Hypothalamus (tissue), 51 donors: ENCODE data around the gene YJEFN3.

ENCODE experiments used
- DNase-seq, 51 donors: peaks; one replicate each; lab custom pipeline; 2025; lab: John Stamatoyannopoulos, UW

YJEFN3 gene, protein sequence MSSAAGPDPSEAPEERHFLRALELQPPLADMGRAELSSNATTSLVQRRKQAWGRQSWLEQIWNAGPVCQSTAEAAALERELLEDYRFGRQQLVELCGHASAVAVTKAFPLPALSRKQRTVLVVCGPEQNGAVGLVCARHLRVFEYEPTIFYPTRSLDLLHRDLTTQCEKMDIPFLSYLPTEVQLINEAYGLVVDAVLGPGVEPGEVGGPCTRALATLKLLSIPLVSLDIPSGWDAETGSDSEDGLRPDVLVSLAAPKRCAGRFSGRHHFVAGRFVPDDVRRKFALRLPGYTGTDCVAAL

DNA sequence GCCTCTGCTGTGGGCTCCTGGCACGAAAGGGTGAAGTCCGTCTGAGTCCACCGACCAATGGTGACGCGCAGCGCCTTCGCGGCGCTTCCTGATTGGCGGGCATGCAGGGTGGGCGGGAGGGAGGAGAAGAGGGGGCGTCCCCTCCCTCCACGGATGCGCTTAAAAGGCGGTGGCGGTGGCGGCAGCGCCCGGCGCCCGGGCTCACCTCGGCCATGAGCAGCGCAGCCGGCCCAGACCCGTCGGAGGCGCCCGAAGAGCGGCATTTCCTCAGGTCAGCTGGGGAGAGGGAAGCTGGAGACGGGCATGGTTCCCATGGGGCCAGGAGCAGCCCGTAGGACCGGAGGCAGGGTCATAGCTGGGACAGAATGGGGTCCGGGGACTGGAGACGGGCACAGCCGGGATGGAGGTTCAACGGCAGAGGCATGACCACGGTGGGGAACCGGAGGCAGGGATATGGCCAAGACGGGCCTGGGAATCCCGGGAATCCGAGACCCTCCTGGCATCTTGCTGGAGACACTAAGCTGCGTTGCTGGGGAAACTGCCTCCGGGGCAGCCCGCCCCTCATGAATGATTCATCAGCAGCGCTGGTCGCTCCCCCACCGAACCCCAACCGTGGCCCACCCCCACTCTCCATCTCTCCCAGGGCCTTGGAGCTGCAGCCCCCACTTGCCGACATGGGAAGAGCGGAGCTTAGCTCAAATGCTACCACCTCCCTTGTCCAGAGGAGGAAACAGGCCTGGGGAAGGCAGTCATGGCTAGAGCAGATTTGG is at the start of gene YJEFN3:
Gene YJEFN3, plus strand, starts transcription at position 191 of the 770 bp plus-strand sequence. Its CDS starts 22 bp downstream, at position 213.
- peak in 41 of 51 donors; percentile 12 to 76 (median 55) for DNase-seq

DNA sequence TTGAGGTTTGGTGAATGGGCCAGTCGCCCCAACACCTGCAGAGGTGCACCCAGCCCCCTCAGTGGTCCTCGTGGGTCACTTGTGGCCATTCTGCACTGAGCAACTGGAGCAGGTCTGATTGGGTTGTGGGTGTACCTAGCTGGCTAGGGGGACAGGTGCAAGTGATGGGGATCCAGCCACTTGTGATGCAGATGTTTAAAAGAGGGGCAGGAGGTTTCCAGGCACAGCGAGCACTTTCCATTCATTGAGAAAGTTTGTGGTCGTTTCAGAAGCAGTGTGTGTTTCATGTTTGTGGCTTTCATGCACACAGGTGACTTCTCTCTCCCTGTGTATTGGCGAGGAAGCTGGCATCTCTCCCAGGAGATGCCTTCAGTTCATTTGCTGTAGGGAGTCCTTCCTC is 48.0 kb upstream of the YJEFN3 start:
- no peak for DNase-seq

GRCh38 chr19:19482809-19483596 is 45.7 kb upstream of the YJEFN3 start:
- no peak for DNase-seq

DNA sequence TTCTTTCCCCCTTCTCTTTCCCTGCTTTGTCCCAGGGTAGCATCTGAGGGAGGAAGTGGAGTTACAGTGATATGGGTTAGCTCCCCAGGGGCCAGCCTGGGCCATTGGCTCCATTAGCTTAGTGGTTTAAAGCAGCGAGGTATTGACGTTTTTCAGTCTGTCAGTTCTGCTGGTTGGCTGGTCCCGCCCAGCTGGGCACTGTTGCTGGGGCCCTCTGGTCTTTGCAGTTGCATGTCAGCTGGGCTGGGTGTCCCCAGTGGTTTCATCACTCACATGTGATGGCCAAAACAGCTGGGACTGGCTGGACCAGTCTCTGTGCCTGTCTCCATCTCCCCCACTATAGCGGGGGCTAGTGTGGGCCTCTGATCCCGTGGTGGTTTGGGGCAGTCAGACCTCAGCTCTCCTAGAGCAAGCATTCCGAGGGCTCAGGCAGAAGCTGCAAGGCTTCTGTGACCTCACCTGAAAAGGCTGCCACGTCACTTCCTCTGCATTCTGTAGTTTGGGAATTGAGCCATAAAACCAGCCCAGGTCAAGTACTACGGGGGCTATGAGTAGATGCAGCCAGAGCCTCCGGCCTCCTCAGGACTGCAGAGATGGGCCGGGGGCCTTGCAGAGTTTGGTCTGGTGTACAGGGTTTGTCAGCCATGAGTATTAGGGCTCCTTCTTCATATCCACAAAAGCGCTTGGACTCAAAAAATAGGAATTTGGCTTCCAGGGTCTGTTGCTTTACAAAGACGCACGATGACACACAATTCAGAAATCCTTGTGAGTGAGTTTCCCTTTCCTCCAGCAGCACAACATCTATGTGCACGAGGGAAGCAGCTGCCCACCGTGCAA is 43.3 kb upstream of the YJEFN3 start:
- DNase-seq, result peak in 1 of 51 donors; percentile 22

GRCh38 chr19:19485998-19486290 is 42.8 kb upstream of the YJEFN3 start:
- DNase-seq, result no peak

GRCh38 chr19:19486343-19487076 is 42.2 kb upstream of the YJEFN3 start:
- no peak for DNase-seq

- no peak for DNase-seq
Observed at GRCh38 chr19:19487077-19487949, 41.4 kb upstream of the YJEFN3 start.

DNA sequence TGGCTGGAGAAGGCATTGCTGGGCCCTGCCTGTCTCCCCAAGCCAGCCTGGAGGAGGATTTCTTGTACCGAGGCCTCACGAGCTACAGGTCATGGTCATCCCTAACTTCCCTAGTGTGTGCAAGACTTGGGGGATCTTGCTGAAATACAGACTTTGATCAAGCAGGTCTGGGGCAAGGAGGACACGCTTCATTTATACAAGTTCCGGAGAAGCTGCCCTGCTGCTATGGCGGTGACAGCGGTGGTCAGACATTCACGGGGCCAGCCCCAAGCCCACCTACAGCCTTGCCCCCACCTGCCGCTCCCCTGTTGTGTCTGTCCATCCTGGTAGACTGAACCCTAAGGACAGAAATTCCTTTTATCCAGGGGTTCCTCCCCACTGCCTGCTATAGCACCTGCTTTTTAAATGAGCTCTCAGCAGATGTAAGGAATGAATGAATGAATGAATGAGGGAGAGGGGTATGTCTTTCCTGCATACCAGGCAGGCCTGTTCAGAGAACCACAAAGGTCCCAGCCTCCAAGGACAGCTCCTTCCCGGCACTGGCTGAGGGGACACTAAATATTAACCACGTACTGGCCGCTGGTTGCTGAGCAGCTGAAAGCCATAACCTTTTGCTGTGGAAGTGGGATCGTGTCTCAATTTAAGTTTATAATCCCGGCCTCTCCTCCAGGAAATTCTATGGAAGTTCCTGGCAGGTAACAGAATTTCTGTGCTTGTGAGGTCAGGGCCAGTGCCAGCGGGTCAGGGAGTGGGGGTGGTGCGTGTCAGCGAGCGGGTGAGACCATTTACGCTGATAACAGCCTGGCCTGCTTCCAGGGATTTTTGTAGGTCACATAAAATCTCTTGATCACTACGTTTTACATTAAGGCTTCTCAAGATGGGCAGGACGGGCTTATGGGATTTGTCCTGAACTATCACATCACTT is 40.5 kb upstream of the YJEFN3 start:
- peak in 1 of 51 donors; percentile 7 for DNase-seq

DNA sequence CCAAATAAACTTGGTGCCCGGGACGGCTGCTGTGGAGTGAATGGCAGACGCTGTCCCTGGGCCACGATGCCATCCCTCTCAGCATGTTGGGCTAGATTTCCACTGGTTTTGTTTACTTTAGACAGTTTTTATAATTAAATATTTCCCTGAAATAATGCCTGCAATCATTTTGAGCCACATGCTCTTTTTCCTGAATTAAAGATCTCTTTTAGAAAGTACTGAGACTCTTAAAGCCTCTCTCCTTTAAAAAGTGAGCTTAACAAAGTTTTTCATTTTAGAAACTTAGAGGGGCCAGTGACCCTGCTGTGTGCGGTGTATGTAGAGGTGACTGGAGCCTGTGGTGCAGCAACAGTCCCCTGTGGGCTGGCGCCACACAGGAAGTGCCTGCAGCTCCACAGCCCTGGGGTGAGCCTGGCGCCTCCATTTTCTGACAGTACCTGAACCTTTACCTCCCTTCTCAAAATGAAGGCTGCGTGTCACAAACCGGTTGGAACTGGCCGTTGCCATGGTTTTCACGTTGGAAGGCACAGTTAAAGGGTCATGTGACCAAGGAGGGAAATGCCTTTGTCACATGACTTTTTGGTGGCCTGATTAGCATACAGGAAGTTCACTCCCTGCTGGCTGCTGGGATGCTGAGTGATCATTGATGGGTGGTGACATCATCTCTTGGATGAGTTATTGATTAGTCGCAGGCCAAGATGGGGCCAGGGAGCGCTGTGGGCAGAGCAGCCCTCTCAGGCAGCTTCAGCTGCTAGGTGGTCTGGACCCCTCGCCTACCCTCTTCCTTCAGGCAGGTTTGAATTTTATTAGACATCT is 39.6 kb upstream of the YJEFN3 start:
- DNase-seq, result peak in 43 of 51 donors; percentile 7 to 85 (median 52)

DNA sequence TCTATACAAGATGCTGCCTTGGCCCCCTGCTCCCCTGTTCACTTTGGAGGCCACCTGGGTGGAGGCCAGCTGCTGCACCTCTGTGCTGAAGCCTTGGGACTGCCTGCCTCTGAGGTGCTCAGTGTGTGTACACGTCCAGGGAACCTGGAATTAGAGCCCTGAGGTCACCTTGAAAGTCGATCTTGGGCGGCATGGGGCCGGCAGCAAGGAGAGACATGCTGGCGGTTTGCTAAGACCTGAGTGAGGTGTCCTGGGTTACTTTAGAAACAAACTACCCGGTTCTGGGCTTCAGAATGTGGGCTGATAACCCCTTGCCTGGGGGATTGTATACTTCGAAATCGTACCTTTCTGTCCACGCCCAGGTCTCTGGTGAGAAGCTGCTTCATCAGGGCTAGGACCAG is 38.9 kb upstream of the YJEFN3 start:
- no peak for DNase-seq

GRCh38 chr19:19490214-19490968 is 38.3 kb upstream of the YJEFN3 start:
- DNase-seq, result peak in 49 of 51 donors; percentile 4 to 83 (median 59)

GRCh38 chr19:19491321-19492025 is 37.2 kb upstream of the YJEFN3 start:
- no peak for DNase-seq

- no peak for DNase-seq
Observed at GRCh38 chr19:19492026-19492610, 36.6 kb upstream of the YJEFN3 start.

DNA sequence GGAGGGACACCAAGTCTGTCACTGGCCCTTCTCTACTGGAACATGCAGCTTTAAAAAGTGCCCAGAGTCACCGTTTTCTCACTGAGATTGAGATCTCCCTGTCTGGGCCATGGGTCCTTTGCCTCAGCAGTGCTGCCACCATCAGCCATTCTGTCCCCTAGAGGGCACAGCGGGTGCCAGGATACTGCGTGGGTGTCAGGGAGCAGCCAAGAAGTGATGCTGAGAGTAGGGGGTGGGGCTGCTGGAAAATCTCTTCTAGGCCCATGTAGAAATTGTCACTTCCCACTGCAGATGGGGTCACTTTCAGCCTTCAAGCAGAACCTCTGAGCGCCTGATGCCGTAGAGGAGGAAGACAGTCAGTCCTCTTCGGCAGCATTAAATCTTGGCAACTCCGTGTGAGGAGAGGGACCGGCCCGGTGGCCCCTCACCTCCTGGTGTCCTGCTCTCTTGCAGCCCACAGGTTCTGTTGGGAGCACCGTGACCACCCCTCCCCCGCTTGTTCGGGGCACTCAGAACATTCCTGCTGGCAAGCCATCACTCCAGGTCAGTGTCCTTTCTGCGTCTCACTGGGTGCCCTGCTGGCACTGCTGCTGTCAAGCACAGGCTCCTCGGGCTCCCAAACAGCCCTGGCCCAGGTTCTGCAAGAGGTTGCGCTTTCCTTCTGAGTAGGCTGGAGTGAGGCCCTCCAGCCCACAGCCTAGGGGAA is 34.7 kb upstream of the YJEFN3 start:
- peak in 4 of 51 donors; percentile 3 to 57 (median 10) for DNase-seq
